Right cardiac atrium (tissue), 5 donors: Measurements from ENCODE around the gene DYNC1I1. TPM values are rescaled to one million over a fixed set of nuclear protein-coding genes. Genes with fewer than 3 reads are reported as not detected.

Source experiments
- ATAC-seq, 2 donors: fragments of 200-7000 bp; cut with Tn5 transposase; one replicate each; pipeline versions ENCODE4 v1.8.0 to v1.9.1; 2020; ENCODE audit warnings: moderate library complexity in 2 of 2, mild to moderate bottlenecking in 1 of 2
- DNase-seq, 3 donors: peaks; one replicate each; pipeline ENCODE4 v3.0.0-alpha.2; 2020
- H3K27ac ChIP-seq: one replicate; pipeline ENCODE4 v1.5.1; 2013; ENCODE audit warnings: mild to moderate bottlenecking, low read length, control low read depth, moderate library complexity
- H3K27me3 ChIP-seq: one replicate; pipeline ENCODE4 v1.6.1; 2013; ENCODE audit not compliant: control insufficient read depth, insufficient read depth
- H3K4me1 ChIP-seq: one replicate; pipeline ENCODE4 v1.6.1; 2013; ENCODE audit warnings: low read length; ENCODE audit not compliant: control insufficient read depth, insufficient read depth
- H3K4me3 ChIP-seq: one replicate; pipeline ENCODE4 v1.5.1; 2013; ENCODE audit warnings: low read length, control low read depth
- H3K9me3 ChIP-seq: one replicate; pipeline ENCODE4 v1.6.1; 2013; ENCODE audit warnings: low read length; ENCODE audit not compliant: control insufficient read depth
- WGBS: extraction: QIAGEN DNeasy Blood & Tissue Kit; methylation state at CpG from one replicate; pipeline ENCODE4 v1.1.7; 2013; 5-methylcytosine and 5-hydroxymethylcytosine counted together
- intact Hi-C, 4 donors: fragments of 100-400 bp; cut with DNase I; formaldehyde crosslinking; loops; one replicate each; pipeline versions ENCODE4 v1.11.0 to v1.14.0; 2022 to 2023
- polyA plus RNA-seq: library from polyadenylated mRNA; stranded (reverse); fragments of 200-250 nt; gene quantifications from one replicate; pipeline ENCODE4 v1.2.3, GENCODE V29; 2013
- total RNA-seq, 4 donors: library from RNA; stranded (reverse); fragmentation: NEBNext Ultra II Directional; extraction: Animal tissue kit (Norgen Biotek cat#: 25700); gene quantifications; one replicate each; pipeline ENCODE4 v1.2.1, GENCODE V29; 2021
- donor health status: healthy with polysubstance abuse.
- donor health status: DM: no; HTN: yes; CAD: no.
- donor health status: DM: no; HTN: no; CAD: no.
- donor health status: DM: no; HTN: yes; CAD: no; lungs with severe emphysema.
- donor health status: DM: yes; HTN: yes; CAD: no.

The DYNC1I1 gene
- total and polyA plus RNA-seq, 5 donors: 11.0 to 29.8 (median 20.5) TPM

- 83% methylated on average over 5 of the region's 5 CpGs for WGBS
- Histone ChIP-seq H3K27me3 (no peaks in the 10 kb centered on the region), H3K27ac (no peak overlapping the region), H3K4me1 (no peaks in the 10 kb centered on the region), H3K4me3 (no peak overlapping the region), H3K9me3 (no peaks in the 10 kb centered on the region)
- ATAC-seq (no peak), DNase-seq (no peak)
- intact Hi-C loops: no loop called here
Measured at GRCh38 chr7:95793658-95794057, 21.3 kb downstream of the DYNC1I1 start.

GRCh38 chr7:95794917-95795515 lies 22.7 kb downstream of the DYNC1I1 start:
- Histone ChIP-seq H3K27ac (no peak overlapping the region), H3K27me3 (no peaks in the 10 kb centered on the region), H3K4me1 (no peaks in the 10 kb centered on the region), H3K4me3 (no peak overlapping the region), H3K9me3 (no peaks in the 10 kb centered on the region)
- intact Hi-C loops: no loop called here
- ATAC-seq (no peak), DNase-seq (no peak)
- WGBS: 74% methylated on average over 3 of the region's 3 CpGs

GRCh38 chr7:95796617-95797016 lies 24.3 kb downstream of the DYNC1I1 start:
- Histone ChIP-seq H3K27me3 (no peaks in the 10 kb centered on the region), H3K27ac (no peak overlapping the region), H3K4me3 (no peak overlapping the region), H3K4me1 (no peaks in the 10 kb centered on the region), H3K9me3 (no peaks in the 10 kb centered on the region)
- intact Hi-C loops: no loop called here
- 41% methylated on average over 1 of the region's 1 CpG for WGBS
- ATAC-seq (no peak), DNase-seq (no peak)

DNA sequence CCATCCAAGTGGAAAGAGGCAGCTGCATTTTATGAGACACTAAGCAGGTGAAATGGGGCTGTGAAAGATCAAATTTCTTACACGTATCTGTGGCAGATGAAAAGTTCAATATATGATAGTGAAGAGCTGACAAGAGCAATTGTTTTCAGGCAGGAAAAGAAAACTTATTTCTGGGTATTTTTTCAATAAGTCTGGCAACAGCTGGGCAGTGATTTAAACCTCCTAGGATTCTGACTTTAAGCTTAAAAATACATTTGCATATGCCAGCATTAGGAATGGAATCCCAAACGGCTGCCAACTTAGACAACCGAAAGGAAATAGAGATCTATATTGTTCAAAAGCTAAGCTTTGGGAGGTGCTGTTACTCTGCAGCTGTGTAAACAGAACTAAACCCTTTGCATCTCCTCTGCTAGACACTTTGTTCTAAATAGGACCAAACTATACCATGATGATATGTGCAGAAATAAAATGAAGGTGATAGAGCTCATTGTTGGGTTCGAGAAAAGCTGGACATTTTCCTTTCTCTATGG lies 26.1 kb downstream of the DYNC1I1 start:
- WGBS: 40% methylated on average over 4 of the region's 4 CpGs
- intact Hi-C loops: no loop called here
- no peaks in the 10 kb centered on the region for H3K4me1 ChIP-seq
- no peak for ATAC-seq
- H3K4me3 ChIP-seq: no peak overlapping the region
- no peak overlapping the region for H3K27ac ChIP-seq
- H3K27me3 ChIP-seq: no peaks in the 10 kb centered on the region
- H3K9me3 ChIP-seq: no peaks in the 10 kb centered on the region
- DNase-seq: no peak

- DNase-seq (no peak), ATAC-seq (no peak)
- Histone ChIP-seq H3K9me3 (no peaks in the 10 kb centered on the region), H3K27ac (no peak overlapping the region), H3K27me3 (no peaks in the 10 kb centered on the region), H3K4me1 (no peaks in the 10 kb centered on the region), H3K4me3 (no peak overlapping the region)
- 74% methylated on average over 3 of the region's 3 CpGs for WGBS
- intact Hi-C loops: no loop called here
Measured at GRCh38 chr7:95800787-95801186, 28.4 kb downstream of the DYNC1I1 start.

DNA sequence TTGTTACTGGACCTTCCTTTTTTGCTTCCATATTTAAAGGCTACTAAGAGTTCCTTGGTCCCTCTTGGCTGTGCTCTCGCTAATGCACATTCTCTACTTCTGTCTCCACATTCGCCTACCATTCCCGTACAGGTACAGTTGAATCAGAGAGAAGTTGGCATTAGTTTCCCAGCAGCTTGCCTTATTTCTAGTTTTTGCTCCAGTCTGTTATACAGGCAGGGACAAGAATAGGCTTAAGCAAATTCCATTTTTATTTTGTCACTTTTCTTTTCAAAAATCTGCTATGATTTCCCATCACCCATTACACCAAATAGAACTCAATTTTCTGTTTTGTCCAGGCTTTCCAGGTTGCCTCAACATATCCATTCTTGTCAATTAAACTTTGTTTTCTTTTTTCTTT lies 29.9 kb downstream of the DYNC1I1 start:
- no peak for ATAC-seq
- Histone ChIP-seq H3K9me3 (no peaks in the 10 kb centered on the region), H3K4me3 (no peak overlapping the region), H3K4me1 (no peaks in the 10 kb centered on the region), H3K27me3 (no peaks in the 10 kb centered on the region), H3K27ac (no peak overlapping the region)
- WGBS: 95% methylated on average over 3 of the region's 3 CpGs
- intact Hi-C loops: no loop called here
- DNase-seq: no peak

- Histone ChIP-seq H3K27ac (no peak overlapping the region), H3K9me3 (no peaks in the 10 kb centered on the region), H3K4me1 (no peaks in the 10 kb centered on the region), H3K4me3 (no peak overlapping the region), H3K27me3 (no peaks in the 10 kb centered on the region)
- DNase-seq (no peak), ATAC-seq (no peak)
- 70% methylated on average over 4 of the region's 4 CpGs for WGBS
- intact Hi-C loops: no loop called here
Measured at GRCh38 chr7:95804052-95804451, 31.7 kb downstream of the DYNC1I1 start.

DNA sequence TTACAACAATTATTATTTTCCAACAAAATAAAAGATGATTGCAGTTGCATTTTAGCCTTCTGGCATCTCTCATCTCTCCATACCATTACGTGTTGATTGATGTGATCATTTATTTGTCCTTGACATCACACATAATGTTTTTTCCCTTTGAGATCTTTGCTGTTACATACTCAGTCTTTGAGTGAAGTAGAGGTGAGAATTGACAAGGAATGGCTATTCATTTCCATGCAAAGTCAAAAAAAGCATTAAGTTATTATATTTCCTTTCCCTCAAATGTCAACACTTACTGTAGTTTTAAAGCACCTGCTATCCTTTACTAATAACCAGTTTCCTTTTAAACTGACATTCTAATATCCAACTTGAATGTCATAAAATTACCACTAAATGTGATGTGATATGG lies 33.6 kb downstream of the DYNC1I1 start:
- no peaks in the 10 kb centered on the region for H3K4me1 ChIP-seq
- H3K27ac ChIP-seq: no peak overlapping the region
- H3K27me3 ChIP-seq: no peaks in the 10 kb centered on the region
- no peak for ATAC-seq
- H3K9me3 ChIP-seq: no peaks in the 10 kb centered on the region
- H3K4me3 ChIP-seq: no peak overlapping the region
- DNase-seq: no peak
- 86% methylated on average over 1 of the region's 1 CpG for WGBS
- intact Hi-C loops: no loop called here

- intact Hi-C loops: no loop called here
- ATAC-seq (no peak), DNase-seq (no peak)
- no peak overlapping the region for H3K4me3 ChIP-seq
- H3K4me1 ChIP-seq: no peaks in the 10 kb centered on the region
- H3K27me3 ChIP-seq: no peaks in the 10 kb centered on the region
- H3K27ac ChIP-seq: no peak overlapping the region
- no peaks in the 10 kb centered on the region for H3K9me3 ChIP-seq
- WGBS: 67% methylated on average over 2 of the region's 2 CpGs
Measured at GRCh38 chr7:95808396-95808795, 36.0 kb downstream of the DYNC1I1 start.

- ATAC-seq: no peak
- no peaks in the 10 kb centered on the region for H3K27me3 ChIP-seq
- 70% methylated on average over 5 of the region's 5 CpGs for WGBS
Measured at GRCh38 chr7:95811846-95812445, 39.6 kb downstream of the DYNC1I1 start.

DNA sequence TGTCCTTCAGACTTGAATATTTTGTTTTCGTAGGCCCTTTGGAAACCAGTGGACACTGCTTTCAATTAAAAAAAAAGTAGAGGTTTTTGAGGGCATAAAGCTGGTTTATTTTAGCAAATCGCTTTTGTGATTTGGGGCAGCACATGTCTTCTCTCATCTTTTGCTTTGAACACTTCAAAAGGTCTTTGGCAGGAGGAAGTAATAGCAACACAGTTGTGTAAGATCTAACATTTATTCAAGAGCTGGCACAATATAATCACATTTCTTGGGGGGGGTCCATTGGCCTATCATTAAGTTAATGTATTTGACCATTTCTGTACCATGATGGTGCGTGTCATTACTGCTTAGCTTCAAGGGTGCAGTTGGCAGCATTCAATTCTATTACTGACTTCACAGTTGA lies 42.4 kb downstream of the DYNC1I1 start:
- WGBS: 88% methylated on average over 3 of the region's 3 CpGs
- intact Hi-C loops: no loop called here
- ATAC-seq (no peak), DNase-seq (no peak)
- no peak overlapping the region for H3K27ac ChIP-seq
- no peaks in the 10 kb centered on the region for H3K27me3 ChIP-seq
- H3K4me1 ChIP-seq: no peaks in the 10 kb centered on the region
- H3K9me3 ChIP-seq: no peaks in the 10 kb centered on the region
- H3K4me3 ChIP-seq: no peak overlapping the region

More at GRCh38 chr7:95811846-95812445, 39.6 kb downstream of the DYNC1I1 start:
- intact Hi-C loops: no loop called here
- Histone ChIP-seq H3K4me3 (no peak overlapping the region), H3K27ac (no peak overlapping the region), H3K4me1 (no peaks in the 10 kb centered on the region), H3K9me3 (no peaks in the 10 kb centered on the region)
- DNase-seq: peak in 1 of 3 donors; percentile 34
